K562 treated with DMSO at 1 percent for 12 hours (cell line): Measurements from ENCODE around the gene UBE3C. TPM values are rescaled to one million over a fixed set of nuclear protein-coding genes. Genes with fewer than 3 reads are reported as not detected.

ENCODE experiments used
- total RNA-seq: library from RNA; unstranded; fragments of 300-600 nt; gene quantifications from 2 replicates; pipeline ENCODE4 v1.2.3, GENCODE V29; 2022; ENCODE audit not compliant: insufficient read depth

UBE3C gene
- total RNA-seq = 19.4 and 54.7 TPM in 2 replicates

DNA sequence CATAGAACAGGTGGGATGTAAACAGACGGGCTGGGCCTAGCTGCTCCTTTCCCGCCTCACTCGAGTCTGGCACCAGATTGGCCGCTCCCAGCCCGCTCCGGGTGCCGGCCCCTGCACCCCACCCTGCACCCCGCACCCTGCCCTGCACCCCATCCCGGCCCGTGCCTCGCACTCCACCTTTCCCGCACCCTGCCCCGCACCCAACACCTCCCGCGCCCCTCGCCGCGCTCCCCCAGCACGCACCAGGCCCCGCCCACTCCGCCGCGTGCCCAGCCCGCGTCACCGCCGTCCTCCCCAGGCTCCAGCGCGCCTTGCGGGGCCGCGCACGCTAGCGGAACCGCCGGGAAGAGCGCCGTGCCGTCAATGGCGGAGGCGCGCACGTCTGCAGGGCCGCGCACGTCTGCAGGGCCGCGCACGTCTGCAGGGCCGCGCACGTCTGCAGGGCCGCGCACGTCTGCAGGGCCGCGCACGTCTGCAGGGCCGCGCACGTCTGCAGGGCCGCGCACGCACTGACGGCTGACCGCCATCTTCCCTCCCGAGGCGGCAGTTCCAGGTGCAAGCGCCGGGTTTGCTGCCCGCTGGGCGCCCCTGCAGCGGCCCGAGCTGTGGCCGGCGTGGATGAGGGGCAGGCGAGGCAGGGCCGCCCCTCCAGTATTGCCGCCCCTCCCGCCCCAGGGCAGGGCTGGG, at the start of gene UBE3C:
TSS of gene UBE3C (plus strand) at position 503 of the 687 bp plus-strand sequence. CDS start 347 bp downstream, outside the sequence.

Other genes with a start within 250 kb of the UBE3C start
- 16.6 and 41.0 TPM in 2 replicates for gene LMBR1, start 245.7 kb upstream of the UBE3C start, total RNA-seq
- 4.5 and 14.8 TPM in 2 replicates for gene NOM1, start 189.2 kb upstream of the UBE3C start, total RNA-seq
- gene MNX1, start 128.3 kb upstream of the UBE3C start, total RNA-seq = 6.2 and 6.9 TPM in 2 replicates
- 90.8 and 166 TPM in 2 replicates for gene DNAJB6, start 198.1 kb downstream of the UBE3C start, total RNA-seq